ENCODE results near the gene GPRC5A. TPM values are rescaled to one million over a fixed set of nuclear protein-coding genes. Genes with fewer than 3 reads are reported as not detected.
A peak's percentile ranks its signal among the peaks of the same experiment; 100 is the strongest.

Gene GPRC5A
- total RNA-seq, 4 donors from 2014 or later = 2.1 to 12.3 (median 4.3) TPM

GRCh38 chr12:12919666-12920435 is 28.5 kb downstream of the GPRC5A start:
- no peaks in the 10 kb centered on the region for H3K9me3 ChIP-seq
- 77 to 78% methylated on average over 5 of the region's 5 CpGs for WGBS, 2 donors
- H3K36me3 ChIP-seq = no peaks in the 10 kb centered on the region
- peaks cover 0 to 21% (median 6%) of the 10 kb centered on the region in 4 donors for H3K4me1 ChIP-seq
- no peaks in the 10 kb centered on the region for H3K27me3 ChIP-seq
- no peak overlapping the region for H3K27ac ChIP-seq
- no peak overlapping the region for H3K4me3 ChIP-seq
- no peak for TF ChIP-seq POLR2A (IDR thresholded peaks at IDR 0.05)
- TF ChIP-seq CTCF (IDR thresholded peaks at IDR 0.05) = no peak
- no peak for TF ChIP-seq EP300 (IDR thresholded peaks at IDR 0.05)
- DNase-seq (ENCODE audit: low spot score in 2 of 2) = no peak

- peaks cover 0 to under 1% (median 0%) of the 10 kb centered on the region in 4 donors for H3K9me3 ChIP-seq
- TF ChIP-seq POLR2A (IDR thresholded peaks at IDR 0.05) = no peak
- TF ChIP-seq EP300 (IDR thresholded peaks at IDR 0.05) = peak in 1 of 2 donors; percentile 74
- no peaks in the 10 kb centered on the region for H3K36me3 ChIP-seq
- peak overlapping the region in 2 of 4 donors; percentile 15 to 37 for H3K27ac ChIP-seq
- H3K4me1 ChIP-seq = peaks cover 0 to 17% (median 0%) of the 10 kb centered on the region in 4 donors
- DNase-seq (ENCODE audit: low spot score in 2 of 2) = peak in 1 of 2 donors; percentile 60
- H3K27me3 ChIP-seq = no peaks in the 10 kb centered on the region
- H3K4me3 ChIP-seq = no peak overlapping the region
- WGBS, 2 donors = 39 to 55% methylated on average over 6 of the region's 6 CpGs
Measured at GRCh38 chr12:12922191-12922616, 30.8 kb downstream of the GPRC5A start.

DNA sequence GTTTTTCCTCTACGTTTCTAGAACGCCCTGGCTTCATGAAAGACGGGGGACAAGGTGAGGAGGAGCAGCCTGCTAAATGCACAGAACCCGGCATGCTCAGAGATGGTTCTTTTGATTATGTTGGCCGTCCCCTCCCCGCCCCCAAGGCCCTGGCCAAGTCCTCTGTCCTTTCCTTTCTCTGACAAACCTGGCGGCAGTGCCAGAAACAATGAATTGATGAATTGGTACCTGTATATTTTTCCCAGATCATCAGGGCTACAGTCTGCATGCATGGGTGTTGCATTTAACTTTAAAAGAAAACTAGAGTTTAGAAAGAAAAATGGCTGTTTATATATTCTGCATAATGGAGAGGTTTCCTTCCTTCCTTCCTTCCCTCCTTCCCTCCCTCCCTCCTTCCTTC is 31.6 kb downstream of the GPRC5A start:
- H3K4me1 ChIP-seq = peaks cover 0 to 11% (median 0%) of the 10 kb centered on the region in 4 donors
- no peak overlapping the region for H3K4me3 ChIP-seq
- no peak for DNase-seq (ENCODE audit: low spot score in 2 of 2)
- no peak overlapping the region for H3K27ac ChIP-seq
- no peak for TF ChIP-seq CTCF (IDR thresholded peaks at IDR 0.05)
- no peak for TF ChIP-seq POLR2A (IDR thresholded peaks at IDR 0.05)
- no peak for TF ChIP-seq EP300 (IDR thresholded peaks at IDR 0.05)
- H3K9me3 ChIP-seq = peaks cover 0 to 7% (median 0%) of the 10 kb centered on the region in 4 donors
- WGBS, 2 donors = 87 to 90% methylated on average over 7 of the region's 7 CpGs
- H3K36me3 ChIP-seq = no peaks in the 10 kb centered on the region
- H3K27me3 ChIP-seq = no peaks in the 10 kb centered on the region

GRCh38 chr12:12924169-12924568 is 32.8 kb downstream of the GPRC5A start:
- 67 to 75% methylated on average over 4 of the region's 4 CpGs for WGBS, 2 donors
- TF ChIP-seq CTCF (IDR thresholded peaks at IDR 0.05) = no peak
- TF ChIP-seq POLR2A (IDR thresholded peaks at IDR 0.05) = no peak
- TF ChIP-seq EP300 (IDR thresholded peaks at IDR 0.05) = no peak
- Histone ChIP-seq H3K27me3 (no peaks in the 10 kb centered on the region), H3K27ac (no peak overlapping the region), H3K36me3 (no peaks in the 10 kb centered on the region), H3K4me1 (peaks cover 0 to 11% (median 0%) of the 10 kb centered on the region in 4 donors), H3K4me3 (no peak overlapping the region), H3K9me3 (peaks cover 0 to 7% (median 0%) of the 10 kb centered on the region in 4 donors)
- DNase-seq (ENCODE audit: low spot score in 2 of 2) = no peak

DNA sequence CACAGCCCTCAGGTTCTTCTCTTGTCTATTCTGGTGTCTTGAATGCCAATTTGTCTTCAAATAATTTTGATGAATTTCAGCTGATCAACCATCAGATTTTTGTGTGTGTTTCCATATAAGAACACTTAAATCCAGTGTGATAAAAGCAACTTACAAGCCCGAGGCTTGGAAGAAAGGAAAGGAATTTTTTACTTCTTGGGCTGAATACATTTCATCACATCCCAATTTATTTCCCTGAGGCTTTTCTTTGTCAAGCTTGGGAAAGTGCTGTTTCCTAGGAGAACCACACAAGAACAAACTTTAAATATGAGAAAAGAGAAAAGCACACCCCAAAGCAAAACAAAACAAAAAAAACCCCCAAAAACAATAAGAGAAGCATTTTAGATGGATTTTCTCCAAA is 34.0 kb downstream of the GPRC5A start:
- TF ChIP-seq POLR2A (IDR thresholded peaks at IDR 0.05) = no peak
- no peak for TF ChIP-seq EP300 (IDR thresholded peaks at IDR 0.05)
- TF ChIP-seq CTCF (IDR thresholded peaks at IDR 0.05) = no peak
- Histone ChIP-seq H3K27me3 (no peaks in the 10 kb centered on the region), H3K4me3 (no peak overlapping the region), H3K27ac (peak overlapping the region in 2 of 4 donors; percentile 50 to 66), H3K4me1 (peaks cover 0 to 11% (median 0%) of the 10 kb centered on the region in 4 donors), H3K36me3 (no peaks in the 10 kb centered on the region), H3K9me3 (peaks cover 0 to 7% (median 0%) of the 10 kb centered on the region in 4 donors)
- DNase-seq (ENCODE audit: low spot score in 2 of 2) = no peak
- 20% methylated on average over 1 of the region's 1 CpG for WGBS, 2 donors

Data from tibial nerve (tissue), 4 donors.